ENCODE measurements around the gene BCL2. TPM values are rescaled to one million over a fixed set of nuclear protein-coding genes. Genes with fewer than 3 reads are reported as not detected.

Gene BCL2
- total RNA-seq, 2 donors from 2014 or later: 14.8 to 38.4 TPM

GRCh38 chr18:63298400-63299365 is 20.9 kb downstream of the BCL2 start:
- no peaks in the 10 kb centered on the region for H3K36me3 ChIP-seq
- no peaks in the 10 kb centered on the region for H3K9me3 ChIP-seq
- no peaks in the 10 kb centered on the region for H3K4me1 ChIP-seq (replicated peaks)
- H3K27me3 ChIP-seq (replicated peaks; ENCODE audit: insufficient read depth): no peaks in the 10 kb centered on the region
- no peak for DNase-seq (ENCODE audit: low spot score)
- intact Hi-C loops (cut with DNase I): no loop called here
- no peak overlapping the region for H3K27ac ChIP-seq
- no peak for TF ChIP-seq POLR2A (IDR thresholded peaks at IDR 0.05)
- no peak for TF ChIP-seq CTCF (IDR thresholded peaks at IDR 0.05)
- no peak for TF ChIP-seq POLR2AphosphoS5 (IDR thresholded peaks at IDR 0.05)
- H3K4me3 ChIP-seq: no peak overlapping the region
- WGBS: 79% methylated on average over 9 of the region's 9 CpGs

- DNase-seq (ENCODE audit: low spot score): no peak
- H3K27ac ChIP-seq: no peak overlapping the region
- intact Hi-C loops (cut with DNase I): no loop called here
- no peaks in the 10 kb centered on the region for H3K9me3 ChIP-seq
- TF ChIP-seq CTCF (IDR thresholded peaks at IDR 0.05) (no peak), POLR2AphosphoS5 (IDR thresholded peaks at IDR 0.05) (no peak), POLR2A (IDR thresholded peaks at IDR 0.05) (no peak)
- H3K27me3 ChIP-seq (replicated peaks; ENCODE audit: insufficient read depth): no peaks in the 10 kb centered on the region
- H3K36me3 ChIP-seq: no peaks in the 10 kb centered on the region
- no peak overlapping the region for H3K4me3 ChIP-seq
- H3K4me1 ChIP-seq (replicated peaks): no peaks in the 10 kb centered on the region
- 66% methylated on average over 16 of the region's 16 CpGs for WGBS
These were observed 21.7 kb downstream of the BCL2 start for GRCh38 chr18:63297687-63298399.

GRCh38 chr18:63293935-63294334 is 25.6 kb downstream of the BCL2 start:
- no peak for DNase-seq (ENCODE audit: low spot score)

GRCh38 chr18:63292831-63293683 is 26.5 kb downstream of the BCL2 start:
- H3K4me3 ChIP-seq: no peak overlapping the region
- TF ChIP-seq POLR2A (IDR thresholded peaks at IDR 0.05) (no peak), POLR2AphosphoS5 (IDR thresholded peaks at IDR 0.05) (no peak), CTCF (IDR thresholded peaks at IDR 0.05) (no peak)
- WGBS: 60% methylated on average over 11 of the region's 11 CpGs
- no peaks in the 10 kb centered on the region for H3K36me3 ChIP-seq
- intact Hi-C loops (cut with DNase I): no loop called here
- DNase-seq (ENCODE audit: low spot score): no peak
- no peaks in the 10 kb centered on the region for H3K9me3 ChIP-seq
- no peak overlapping the region for H3K27ac ChIP-seq
- no peaks in the 10 kb centered on the region for H3K27me3 ChIP-seq (replicated peaks; ENCODE audit: insufficient read depth)
- no peaks in the 10 kb centered on the region for H3K4me1 ChIP-seq (replicated peaks)

More at GRCh38 chr18:63293935-63294334, 25.6 kb downstream of the BCL2 start:
- no peak for TF ChIP-seq POLR2AphosphoS5 (IDR thresholded peaks at IDR 0.05)
- TF ChIP-seq CTCF (IDR thresholded peaks at IDR 0.05): no peak
- no peak for TF ChIP-seq POLR2A (IDR thresholded peaks at IDR 0.05)
- Histone ChIP-seq H3K4me1 (replicated peaks) (no peaks in the 10 kb centered on the region), H3K4me3 (no peak overlapping the region), H3K27ac (no peak overlapping the region), H3K27me3 (replicated peaks; ENCODE audit: insufficient read depth) (no peaks in the 10 kb centered on the region), H3K36me3 (no peaks in the 10 kb centered on the region), H3K9me3 (no peaks in the 10 kb centered on the region)
- intact Hi-C loops (cut with DNase I): no loop called here
- WGBS: 42% methylated on average over 4 of the region's 4 CpGs

All from prostate gland (tissue), 2 donors.